GM18507 (cell line): ENCODE data around the gene BSG.
"Not testable (repeated sequence)": the region's sequence is repeated elsewhere in the genome, so short reads cannot be mapped to it uniquely, and the experiment has no call there.

Experiments used
- DNase-seq: peaks from one replicate; pipeline ENCODE4 v3.0.0; 2011; ENCODE audit warnings: low read depth; ENCODE audit not compliant: insufficient read length; ENCODE audit errors: extremely low spot score
- FAIRE-seq: peaks from 2 replicates; lab custom pipeline; 2011; peaks lifted over from hg19 to GRCh38; lab: Jason Lieb, UNC

BSG gene

GRCh38 chr19:597406-598315 lies 25.3 kb downstream of the BSG start:
- FAIRE-seq = no peak
- DNase-seq = no peak

- no peak for FAIRE-seq
- DNase-seq = no peak
Measured at GRCh38 chr19:601310-601709, 28.9 kb downstream of the BSG start.

DNA sequence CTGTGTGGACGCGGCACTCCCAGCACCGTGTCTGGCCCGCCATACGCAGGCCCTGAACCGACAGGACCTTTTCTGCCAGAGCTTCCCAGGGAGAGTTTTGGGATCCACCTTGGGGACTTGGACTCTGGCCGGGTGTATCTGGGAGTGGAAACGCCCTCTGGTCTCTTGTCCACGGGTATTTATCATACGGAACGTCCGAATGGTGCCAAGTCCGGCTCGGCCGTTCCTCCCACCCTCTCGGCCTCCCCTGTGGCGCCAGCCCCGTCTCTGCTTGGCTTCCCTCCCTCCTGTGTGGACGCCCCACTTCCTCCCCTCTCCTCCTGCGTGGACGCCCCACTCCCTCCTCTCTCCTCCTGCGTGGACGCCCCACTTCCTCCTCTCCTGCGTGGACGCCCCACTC lies 29.4 kb downstream of the BSG start:
- FAIRE-seq = no peak
- no peak for DNase-seq

GRCh38 chr19:602391-603301 lies 30.2 kb downstream of the BSG start:
- FAIRE-seq (no peak), DNase-seq (no peak)

- DNase-seq, FAIRE-seq: not testable (repeated sequence)
Measured at GRCh38 chr19:603302-603639, 30.9 kb downstream of the BSG start.

DNA sequence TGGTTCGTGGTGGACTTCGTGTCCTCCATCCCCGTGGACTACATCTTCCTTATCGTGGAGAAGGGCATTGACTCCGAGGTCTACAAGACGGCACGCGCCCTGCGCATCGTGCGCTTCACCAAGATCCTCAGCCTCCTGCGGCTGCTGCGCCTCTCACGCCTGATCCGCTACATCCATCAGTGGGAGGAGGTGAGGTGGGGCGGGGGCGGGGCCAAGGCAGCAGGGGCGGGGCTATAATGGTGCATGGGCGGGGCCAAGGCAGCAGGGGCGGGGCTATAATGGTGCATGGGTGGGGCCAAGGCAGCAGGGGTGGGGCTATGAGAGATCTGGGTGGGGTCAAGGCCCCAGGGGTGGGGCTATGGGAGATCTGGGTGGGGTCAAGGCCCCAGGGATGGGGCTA lies 31.4 kb downstream of the BSG start:
- FAIRE-seq = not testable (repeated sequence)

GRCh38 chr19:604355-604754 lies 32.0 kb downstream of the BSG start:
- FAIRE-seq (no peak), DNase-seq (no peak)

More for the DNA sequence above, 31.4 kb downstream of the BSG start:
- not testable (repeated sequence) for DNase-seq

GRCh38 chr19:605061-605971 lies 32.9 kb downstream of the BSG start:
- DNase-seq, FAIRE-seq: not testable (repeated sequence)

GRCh38 chr19:607301-608154 lies 35.1 kb downstream of the BSG start:
- DNase-seq (no peak), FAIRE-seq (no peak)

DNA sequence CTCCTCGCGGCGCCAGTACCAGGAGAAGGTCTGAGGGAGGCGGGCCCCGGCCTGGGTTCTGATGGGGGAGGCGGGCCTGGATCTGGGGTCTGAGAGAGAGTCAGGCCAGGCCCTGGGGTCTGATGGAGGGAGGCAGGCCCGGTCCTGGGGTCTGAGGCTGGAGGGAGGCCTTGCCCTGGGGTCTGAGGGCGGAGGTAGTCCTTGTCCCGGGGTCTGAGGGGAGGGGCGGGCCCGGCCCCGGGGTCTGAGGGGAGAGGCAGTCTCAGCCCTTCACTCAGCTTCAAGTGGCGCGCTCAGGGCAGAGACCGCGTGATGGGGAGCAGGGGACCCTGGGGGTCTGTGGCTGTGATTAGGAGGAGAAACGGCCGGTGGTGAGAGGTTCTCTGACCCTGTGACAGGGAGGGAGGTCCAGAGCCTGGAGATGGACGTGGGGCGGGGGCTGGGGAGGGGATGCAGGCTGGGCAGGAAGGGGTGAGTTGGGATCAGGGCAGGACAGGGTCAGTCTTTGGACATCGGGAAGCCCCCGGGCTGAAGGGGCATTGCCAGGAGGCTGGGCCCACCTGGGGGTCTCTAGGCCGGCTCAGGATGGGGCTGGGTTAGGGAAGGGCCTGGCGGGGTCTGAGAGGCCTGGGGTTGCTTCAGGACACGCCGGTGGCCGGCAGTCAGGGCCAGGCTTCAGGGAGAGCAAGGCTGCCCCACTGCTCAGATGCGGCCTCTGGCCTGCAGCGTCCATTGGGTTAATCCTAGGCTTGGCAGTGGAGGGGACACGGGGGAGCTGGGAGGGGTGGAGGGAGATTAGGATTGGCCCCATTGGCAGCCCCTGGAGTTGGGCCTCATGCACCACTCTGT lies 36.0 kb downstream of the BSG start:
- no peak for DNase-seq
- no peak for FAIRE-seq

DNA sequence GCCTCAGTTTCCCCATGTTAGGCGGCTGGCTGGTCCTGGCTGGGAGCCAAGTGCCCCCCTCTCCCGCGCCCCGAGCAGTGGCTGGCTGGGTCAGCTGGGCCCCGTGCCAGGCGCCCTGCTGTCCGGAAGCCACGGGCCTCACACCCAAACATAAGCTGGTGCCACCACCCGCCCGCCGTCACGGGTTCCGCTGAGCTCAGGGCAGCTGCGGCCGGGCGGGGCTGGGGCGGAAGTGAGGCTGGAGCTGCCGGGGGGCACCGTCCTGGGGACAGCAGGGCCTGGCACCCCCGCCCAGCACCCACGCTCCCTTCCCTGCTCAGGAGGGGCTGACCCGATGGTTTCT lies 36.6 kb downstream of the BSG start:
- FAIRE-seq (no peak), DNase-seq (no peak)

DNA sequence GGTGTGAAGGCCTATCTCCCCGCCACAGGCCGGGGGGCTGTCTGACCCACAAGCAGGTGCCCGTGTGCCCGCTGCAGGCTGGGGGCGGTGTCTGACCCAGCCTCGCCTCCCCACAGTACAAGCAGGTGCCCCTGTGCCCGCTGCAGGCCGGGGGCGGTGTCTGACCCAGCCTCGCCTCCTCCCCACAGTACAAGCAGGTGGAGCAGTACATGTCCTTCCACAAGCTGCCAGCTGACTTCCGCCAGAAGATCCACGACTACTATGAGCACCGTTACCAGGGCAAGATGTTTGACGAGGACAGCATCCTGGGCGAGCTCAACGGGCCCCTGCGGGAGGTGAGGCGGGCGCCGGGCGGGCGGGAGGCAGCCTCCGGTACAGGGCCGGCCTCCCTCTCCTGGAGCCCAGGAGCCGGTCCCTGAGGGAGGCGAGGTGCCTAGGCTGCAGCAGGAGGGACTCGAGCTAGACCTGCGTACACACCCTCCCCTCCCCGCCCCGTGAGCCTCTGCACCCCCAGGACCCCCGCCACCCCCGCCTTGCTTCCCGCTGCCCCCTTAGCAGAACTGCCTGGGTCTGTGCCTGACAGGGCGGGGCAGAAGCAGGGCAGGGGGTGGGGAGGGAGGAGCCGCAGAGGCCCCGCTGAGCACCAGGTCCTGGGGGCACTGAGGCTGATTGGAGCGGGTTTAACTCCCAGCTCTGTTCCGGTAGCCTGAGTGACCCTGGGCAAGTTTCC lies 37.8 kb downstream of the BSG start:
- DNase-seq (no peak), FAIRE-seq (no peak)

DNA sequence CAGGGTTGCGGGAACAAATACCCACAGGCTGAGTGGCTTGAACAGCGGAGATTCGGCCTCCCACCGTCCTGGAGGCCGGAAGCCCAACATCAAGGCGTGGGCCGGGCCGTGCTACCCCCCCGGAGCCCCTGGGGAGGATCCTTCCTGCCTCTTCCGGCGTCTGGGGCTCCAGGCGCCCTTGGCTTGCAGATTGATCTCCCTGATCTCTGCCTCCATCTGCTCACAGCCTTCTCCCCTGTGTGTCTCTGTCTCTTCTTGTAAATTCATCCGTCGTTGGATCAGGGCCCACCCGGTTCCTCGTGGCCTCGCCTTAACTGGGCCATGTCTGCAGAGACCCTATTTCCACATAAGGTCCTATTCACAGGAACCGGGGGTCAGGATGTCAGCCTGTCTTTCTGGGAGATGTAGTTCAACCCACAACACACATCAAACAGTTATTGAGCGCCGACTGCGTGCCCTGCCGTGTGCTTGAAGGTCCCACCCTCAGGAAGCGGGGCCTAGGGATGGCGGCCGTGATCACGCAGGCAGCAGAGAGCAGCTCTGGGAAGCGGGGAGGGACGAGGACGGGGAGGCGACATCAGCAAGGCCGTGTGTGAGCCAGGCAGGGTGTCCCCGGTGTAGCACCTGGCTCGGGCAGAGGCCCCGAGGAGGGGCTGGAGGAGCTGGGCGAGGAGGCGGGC lies 38.5 kb downstream of the BSG start:
- FAIRE-seq (peak; percentile 80), DNase-seq (no peak)

DNA sequence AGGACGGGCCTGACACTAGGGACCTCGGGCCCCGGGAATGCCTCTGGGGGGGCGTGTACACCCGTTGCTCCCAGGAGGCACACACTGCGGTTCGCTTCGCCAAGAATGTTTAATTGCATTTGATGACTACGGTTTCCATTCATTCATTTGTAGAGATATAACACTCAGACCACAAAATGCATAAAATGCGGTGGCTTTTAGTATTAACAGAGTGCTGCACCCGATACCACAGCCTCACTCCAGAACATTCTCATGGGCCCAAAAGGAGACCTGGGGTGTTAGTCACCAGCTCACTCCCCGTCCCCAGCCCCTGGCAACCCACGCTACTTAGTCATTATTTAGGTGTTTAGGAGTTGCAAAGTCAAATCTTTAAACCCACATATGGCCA lies 39.1 kb downstream of the BSG start:
- DNase-seq = no peak
- FAIRE-seq = peak; percentile 60

DNA sequence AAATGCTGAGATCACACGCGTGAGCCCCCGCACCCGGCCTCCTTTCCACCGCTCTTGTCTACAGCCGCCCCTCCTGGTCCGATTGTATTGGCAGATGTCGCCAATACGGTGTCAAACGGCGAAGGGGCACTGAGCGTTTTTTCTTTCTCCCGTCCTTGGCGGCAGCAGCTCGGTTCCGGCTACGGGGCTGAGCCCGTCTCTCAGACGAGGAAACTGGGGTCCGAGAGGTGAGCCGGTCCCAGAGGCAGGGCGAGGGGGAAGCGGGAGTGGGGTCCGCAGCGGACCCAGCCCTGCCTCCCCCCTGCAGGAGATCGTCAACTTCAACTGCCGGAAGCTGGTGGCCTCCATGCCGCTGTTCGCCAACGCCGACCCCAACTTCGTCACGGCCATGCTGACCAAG lies 40.5 kb downstream of the BSG start:
- no peak for DNase-seq
- no peak for FAIRE-seq

DNA sequence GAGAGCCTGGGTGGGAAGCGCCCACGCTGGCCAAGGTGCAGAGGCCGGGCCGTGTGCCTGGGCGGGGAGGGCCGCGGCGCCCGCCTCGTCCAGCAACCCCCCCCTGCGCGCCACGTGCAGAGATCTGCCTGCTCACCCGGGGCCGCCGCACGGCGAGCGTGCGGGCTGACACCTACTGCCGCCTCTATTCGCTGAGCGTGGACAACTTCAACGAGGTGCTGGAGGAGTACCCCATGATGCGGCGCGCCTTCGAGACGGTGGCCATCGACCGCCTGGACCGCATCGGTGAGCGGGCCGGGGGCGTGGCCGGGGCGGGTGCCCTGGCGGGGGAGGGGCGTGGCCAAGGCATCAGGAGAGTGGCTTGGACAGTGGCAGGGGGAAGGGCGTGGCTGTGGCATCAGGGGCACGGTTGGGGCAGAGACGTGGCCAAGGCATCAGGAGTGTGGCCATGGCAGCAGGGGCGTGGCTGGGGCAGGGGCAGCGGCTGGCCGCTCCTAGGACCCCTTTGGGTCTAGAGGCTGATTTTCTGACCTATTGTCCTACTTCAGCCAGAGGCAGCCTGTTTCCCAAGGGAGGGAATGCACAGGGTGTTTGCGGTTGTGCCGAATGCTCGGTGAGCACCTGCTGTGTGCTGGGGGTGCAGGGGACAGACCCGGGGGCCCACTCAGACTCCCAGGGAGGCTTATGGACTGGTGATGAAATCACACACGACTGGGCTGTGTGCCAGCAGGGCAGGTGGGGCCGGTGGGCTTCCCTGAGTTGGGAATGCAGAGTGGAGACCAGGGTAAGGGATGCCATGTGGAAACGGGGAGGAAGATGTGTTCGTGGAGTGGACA lies 41.6 kb downstream of the BSG start:
- no peak for FAIRE-seq

More for the DNA sequence above, 41.6 kb downstream of the BSG start:
- DNase-seq = no peak
